HTR-8/SVneo (cell line): ENCODE measurements around the gene SELL.
A peak's percentile ranks its signal among the peaks of the same experiment; 100 is the strongest.
"Not testable (repeated sequence)": the region's sequence is repeated elsewhere in the genome, so short reads cannot be mapped to it uniquely, and the experiment has no call there.

Experiments used
- DNase-seq: peaks from one replicate; pipeline ENCODE4 v3.0.0; 2011; ENCODE audit warnings: low spot score, mixed read lengths; ENCODE audit not compliant: insufficient read length
- FAIRE-seq: peaks from 2 replicates; lab custom pipeline; 2011; peaks lifted over from hg19 to GRCh38; lab: Jason Lieb, UNC

The SELL gene

DNA sequence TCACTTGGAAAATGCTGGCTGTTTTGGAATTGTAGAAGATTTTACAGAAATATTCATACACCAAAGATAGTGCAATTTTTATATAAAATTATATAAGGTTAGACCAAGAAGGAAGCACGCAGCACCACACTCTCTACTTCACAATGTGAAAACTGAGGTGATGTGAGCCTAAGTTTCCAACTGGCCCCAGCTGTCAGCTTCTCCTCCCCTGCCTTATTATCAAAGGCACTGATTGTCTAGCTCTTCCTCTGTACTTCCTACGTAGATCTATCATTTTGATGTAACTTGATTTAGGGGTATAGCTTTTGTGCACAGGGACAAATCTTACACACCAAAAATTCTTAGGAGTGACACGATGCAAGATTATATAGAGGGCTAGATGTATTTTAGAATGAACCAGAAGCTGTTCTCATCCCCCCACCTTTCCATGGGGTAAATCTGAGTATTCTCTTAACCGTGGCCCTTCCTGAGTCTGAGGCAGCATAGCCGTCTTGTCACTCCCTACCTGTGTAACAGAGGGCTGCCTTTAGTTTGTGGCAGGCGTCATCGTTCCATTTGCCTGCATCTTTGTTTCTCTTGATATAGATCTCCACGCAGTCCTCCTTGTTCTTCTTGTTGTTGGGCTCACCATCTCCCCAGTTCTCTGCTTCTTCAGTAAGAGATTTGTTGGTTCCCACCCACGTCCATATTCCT is 3.4 kb downstream of the SELL start:
- FAIRE-seq (no peak), DNase-seq (no peak)

- no peak for FAIRE-seq
- DNase-seq = no peak
Measured at GRCh38 chr1:169704797-169705196, 6.6 kb downstream of the SELL start.

DNA sequence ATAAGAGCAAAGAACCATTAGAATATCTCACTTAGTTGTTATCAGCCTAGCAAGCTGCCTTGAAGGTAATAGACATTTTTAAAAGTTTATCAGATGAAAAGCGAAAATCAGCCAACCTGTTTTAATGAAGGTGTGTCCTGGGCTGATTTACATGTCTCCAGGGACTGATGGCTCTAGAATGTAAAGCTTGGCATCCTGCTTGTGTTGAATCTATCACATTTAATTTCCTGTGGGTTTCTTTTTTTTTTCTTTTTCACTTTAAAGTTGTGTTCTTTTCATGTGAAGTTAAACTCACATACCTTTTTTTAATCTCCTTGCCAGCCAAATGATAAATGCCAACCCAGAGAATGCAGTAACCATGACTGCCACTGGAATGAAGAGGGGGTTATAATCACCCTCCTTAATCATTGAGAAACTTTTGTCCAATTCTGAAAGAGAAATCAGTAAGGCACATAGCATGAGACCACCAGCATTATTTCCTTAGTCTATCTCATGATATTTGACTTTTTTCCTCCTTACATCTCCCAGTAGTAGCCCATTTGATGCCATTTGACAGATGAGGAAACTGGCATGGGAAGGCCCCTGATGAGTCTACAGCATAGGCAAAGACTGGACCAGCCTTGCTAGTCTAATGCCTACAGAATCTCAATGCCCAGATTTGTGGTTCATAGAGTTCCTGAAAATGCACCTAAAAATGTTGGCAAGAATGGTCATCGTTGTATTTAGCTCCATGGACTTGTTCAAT is 10.0 kb downstream of the SELL start:
- FAIRE-seq (no peak), DNase-seq (no peak)

- no peak for FAIRE-seq
- DNase-seq = no peak
Measured at GRCh38 chr1:169699707-169700106, 11.7 kb downstream of the SELL start.

GRCh38 chr1:169698976-169699375 is 12.4 kb downstream of the SELL start:
- no peak for DNase-seq
- no peak for FAIRE-seq

DNA sequence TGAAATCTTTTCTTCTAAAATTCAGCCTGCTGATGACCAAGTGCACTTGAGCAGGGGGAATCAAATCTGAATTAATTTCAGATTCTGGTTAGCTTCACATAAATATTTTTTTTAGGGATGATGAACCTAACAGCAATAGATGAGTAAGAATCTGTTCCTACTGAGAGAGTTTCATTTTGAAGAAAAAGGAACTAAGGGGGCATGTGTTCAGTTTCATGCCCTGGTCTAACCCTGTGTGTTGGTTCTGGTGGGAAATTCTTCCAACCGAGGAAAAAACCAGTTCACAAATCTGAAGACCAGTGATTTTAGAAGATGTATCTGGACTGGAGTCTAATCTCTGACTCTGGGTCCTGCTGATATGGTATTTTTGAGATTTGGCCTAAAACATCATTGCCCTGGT is 13.7 kb downstream of the SELL start:
- DNase-seq (no peak), FAIRE-seq (no peak)

DNA sequence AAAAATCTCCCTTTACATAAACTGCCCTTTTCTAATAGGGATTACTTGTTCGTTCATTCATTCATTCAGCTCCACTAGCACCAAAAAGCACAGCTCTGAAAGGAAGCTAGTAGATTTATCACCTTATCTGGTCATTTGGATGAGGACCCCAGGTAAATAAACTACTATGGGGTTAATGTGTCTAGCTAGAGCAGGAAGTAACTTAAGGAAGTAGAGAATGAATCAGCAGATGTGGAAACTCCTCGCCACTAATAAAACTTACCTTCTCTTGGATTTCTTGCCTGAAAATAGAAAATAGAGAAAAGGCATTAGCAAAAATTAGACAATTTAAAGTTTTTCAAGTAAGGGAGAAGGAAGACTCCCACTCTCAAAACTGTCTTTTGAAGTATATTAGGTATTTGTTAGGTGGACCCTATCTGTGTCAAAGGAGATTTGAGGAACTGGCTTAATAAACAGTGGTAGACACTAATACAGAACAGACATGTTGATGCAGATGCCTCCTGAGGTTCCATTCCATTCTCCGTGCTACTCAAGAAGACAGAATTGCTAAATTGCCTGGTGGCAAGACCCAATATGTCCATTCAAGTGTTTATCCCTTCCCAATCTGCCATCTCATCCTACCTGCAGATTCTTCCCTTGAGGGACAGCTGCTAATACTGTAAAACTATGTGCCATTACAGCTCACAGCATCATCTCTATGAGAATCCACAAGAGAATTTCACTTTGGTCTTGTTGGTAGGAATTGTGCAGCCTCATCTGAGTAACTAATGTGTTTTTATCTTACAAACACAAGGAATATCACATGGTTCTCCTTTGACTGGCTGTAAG is 14.9 kb downstream of the SELL start:
- no peak for FAIRE-seq
- DNase-seq = no peak

GRCh38 chr1:169694304-169695075 is 16.9 kb downstream of the SELL start:
- FAIRE-seq = no peak
- DNase-seq = no peak

DNA sequence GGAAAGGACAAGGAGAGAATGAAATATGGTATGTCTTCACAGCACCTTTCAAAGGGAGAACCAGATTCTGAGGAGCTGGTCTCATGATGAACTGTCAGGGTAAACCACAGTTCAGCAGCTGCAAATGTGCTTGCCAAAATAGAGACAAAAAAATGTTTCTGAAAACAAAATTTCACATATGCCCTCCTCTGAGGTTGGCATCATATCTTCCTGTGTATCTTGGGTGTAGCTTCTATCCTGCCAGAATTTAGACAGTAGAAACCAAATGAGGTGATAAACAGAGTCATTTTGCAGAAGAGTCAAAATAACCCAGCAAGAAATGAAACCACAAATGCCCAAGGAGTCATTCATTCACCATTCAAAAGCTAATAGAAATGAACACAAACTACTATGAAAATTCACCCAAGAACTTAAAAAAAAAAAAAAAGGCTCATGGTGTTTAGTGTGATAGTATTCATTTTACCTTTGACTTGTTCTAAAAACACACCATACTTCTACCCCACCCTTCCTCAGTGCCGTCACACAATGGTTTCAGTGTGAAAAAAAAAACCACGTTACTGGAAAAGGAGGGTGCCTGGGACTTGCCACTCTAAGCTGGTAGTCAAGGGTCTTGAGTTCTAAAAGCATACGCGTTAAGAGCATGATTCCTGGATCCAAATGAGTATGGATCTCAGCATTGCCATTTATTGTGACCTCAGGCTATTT is 18.5 kb downstream of the SELL start:
- FAIRE-seq (no peak), DNase-seq (no peak)

DNA sequence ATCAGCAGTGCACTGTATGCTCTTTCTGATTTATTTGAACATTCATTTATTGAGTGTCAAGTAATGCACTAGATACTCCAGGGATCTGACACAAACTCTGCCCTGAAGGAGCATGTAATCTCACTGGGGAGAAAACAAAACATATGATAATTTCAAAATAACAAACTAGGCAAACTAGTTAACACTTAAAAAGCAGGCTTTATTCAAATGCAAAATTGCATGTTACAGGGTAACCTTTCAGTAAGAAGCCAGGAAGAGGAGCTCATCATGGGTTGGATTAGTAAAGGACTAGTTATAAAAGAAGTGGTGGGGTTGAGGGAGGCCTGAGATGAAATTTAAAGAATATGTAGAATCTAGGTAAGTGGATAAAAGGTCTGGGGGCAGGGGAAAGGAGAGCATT is 20.9 kb downstream of the SELL start:
- FAIRE-seq (no peak), DNase-seq (no peak)

DNA sequence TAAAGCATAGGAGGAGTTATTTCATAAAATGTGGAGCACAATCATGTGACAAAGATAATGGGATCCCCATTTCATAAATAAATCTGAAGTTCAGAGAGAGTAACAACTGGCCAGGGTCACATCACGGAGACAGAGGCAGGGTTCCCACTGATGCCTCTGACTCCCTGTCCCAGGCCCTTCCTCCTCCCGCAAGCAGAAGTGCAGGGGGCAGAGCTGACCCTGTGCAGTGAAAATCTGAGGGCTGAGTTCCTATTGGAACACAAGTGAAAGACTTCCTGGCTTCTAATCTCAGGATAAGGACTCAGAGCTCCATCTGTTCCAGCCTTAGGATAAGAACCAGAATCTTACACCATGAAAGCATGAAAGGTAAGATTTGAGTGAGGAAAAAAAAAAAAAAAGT is 22.0 kb downstream of the SELL start:
- FAIRE-seq (no peak), DNase-seq (no peak)

DNA sequence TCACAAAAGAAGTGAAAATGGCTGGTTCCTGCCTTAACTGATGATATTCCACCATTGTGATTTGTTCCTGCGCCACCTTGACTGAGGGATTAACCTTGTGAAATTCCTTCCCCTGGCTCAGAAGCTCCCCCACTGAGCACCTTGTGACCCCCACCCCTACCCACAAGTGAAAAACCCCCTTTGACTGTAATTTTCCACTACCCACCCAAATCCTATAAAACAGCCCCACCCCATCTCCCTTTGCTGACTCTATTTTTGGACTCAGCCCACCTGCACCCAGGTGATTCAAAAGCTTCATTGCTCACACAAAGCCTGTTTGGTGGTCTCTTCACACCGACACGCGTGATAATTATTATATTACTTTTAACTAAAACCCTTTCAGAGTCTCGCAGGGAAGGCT is 23.0 kb downstream of the SELL start:
- not testable (repeated sequence) for DNase-seq, FAIRE-seq

DNA sequence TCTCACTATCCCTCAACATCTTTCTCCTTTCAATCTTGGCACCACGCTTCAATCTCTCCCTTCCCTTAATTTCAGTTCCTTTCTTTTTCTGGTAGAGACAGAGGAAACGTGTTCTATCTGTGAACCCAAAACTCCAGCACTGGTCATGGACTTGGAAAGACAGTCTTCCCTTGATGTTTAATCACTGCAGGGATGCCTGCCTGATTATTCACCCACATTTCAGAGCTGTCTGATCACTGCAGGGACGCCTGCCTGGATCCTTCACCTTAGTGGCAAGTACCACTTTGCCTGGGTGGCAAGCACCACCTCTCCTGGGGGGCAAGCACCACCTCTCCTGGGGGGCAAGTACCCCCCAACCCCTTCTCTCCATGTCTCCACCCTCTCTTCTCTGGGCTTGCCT is 27.8 kb downstream of the SELL start:
- DNase-seq (no peak), FAIRE-seq (no peak)

GRCh38 chr1:169683168-169683567 is 28.3 kb downstream of the SELL start:
- not testable (repeated sequence) for FAIRE-seq, DNase-seq

GRCh38 chr1:169682071-169682470 is 29.3 kb downstream of the SELL start:
- FAIRE-seq (no peak), DNase-seq (no peak)

GRCh38 chr1:169681140-169681539 is 30.3 kb downstream of the SELL start:
- FAIRE-seq (peak; percentile 26), DNase-seq (no peak)

DNA sequence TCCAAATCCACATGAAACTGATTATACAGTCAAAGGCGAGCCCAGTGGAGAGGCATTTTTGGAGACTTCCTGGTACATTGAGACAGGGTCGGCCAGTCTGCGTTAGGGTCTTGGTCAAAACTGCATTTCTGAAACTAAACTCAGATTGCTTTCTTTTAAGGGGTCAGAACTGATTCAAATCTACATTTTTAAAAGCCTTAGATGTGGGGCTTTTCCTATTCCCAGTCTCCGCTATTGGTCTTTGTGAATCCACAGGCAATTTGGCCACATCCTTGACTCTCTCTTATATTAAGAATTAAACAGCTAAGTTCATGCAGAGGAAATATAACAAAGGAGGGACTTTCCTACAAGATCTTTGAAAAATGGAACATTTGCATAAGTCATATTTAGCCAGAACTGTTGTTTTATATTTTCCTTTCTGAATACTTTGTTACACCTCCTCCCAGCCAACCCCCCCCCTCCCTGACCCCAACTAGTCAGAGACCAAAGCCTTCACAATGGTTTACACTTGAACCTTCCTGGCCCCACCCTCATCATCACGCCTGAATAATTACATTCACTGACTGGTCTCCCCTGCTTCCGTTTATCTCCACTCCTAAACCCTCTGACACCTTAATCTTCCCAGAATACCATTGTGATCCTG is 30.9 kb downstream of the SELL start:
- no peak for FAIRE-seq
- DNase-seq = no peak

DNA sequence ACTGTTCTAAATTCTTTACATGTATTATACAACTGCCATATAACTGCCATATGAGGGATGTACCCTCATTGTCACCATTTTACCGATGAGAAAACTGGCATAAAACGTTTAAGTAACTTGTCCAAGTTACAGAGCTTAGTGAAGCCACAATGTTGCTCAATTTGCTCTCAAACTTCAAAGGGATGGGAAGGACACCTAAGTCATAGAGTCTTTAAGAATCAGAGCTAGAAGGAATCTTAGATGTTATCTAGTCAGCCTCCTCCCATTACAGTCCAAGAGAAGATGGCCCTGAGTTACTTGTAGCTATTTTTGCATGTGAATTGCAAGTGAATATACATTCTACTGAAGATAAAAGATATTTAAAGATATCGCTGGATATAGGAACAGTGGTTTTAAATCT is 31.7 kb downstream of the SELL start:
- FAIRE-seq (no peak), DNase-seq (no peak)

DNA sequence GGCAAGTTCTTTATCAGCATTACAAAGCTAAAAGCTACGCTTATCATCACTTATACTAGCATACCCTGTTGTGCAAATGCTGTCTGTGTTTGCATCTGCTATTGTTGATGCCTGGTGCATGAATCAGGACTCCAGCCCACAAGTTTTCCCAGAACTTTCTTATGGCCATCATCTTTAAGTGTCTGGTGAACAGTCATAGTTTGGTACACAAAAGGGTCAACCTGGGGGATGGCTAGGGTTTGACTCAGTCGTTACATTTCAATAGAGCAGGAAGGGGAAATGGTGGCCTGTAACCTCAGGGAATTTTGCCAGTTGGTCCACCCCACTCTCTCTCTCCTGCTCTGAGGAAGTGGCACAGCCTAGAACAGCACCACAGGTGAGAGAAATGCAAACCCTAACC is 35.4 kb downstream of the SELL start:
- DNase-seq = no peak
- no peak for FAIRE-seq
